OCI-LY7 (cell line): ENCODE measurements around the gene LRRC51. TPM values are rescaled to one million over a fixed set of nuclear protein-coding genes. Genes with fewer than 3 reads are reported as not detected.

Experiments used
- BruUV-seq: library from RNA; stranded (reverse); fragments of 400-500 nt; replicated peaks from 2 replicates; lab custom pipeline; 2021; lab: Mats Ljungman, UMichigan
- CTCF ChIA-PET: fragments of 300-600 bp; sonication (Branson Sonifier 250); formaldehyde crosslinking; loops from one replicate; lab custom pipeline; 2022; ENCODE audit warnings: antibody characterized with exemption; ENCODE audit not compliant: unreplicated experiment; lab: Charles Lee
- POLR2A ChIA-PET: fragments of 300-600 bp; sonication (Branson Sonifier 250); formaldehyde crosslinking; loops from one replicate; lab custom pipeline; 2022; ENCODE audit warnings: antibody characterized with exemption; lab: Charles Lee
- DNase-seq: peaks from one replicate; pipeline ENCODE4 v3.0.0-alpha.2; 2015; ENCODE audit warnings: low spot score
- H2AFZ ChIP-seq: fragments of 200-600 bp; sonication (generic), shearing (Covaris generic); 2 replicates; pipeline ENCODE4 v1.6.1; 2014; ENCODE audit warnings: mild to moderate bottlenecking, antibody characterized with exemption, low read length, moderate library complexity
- H3K27ac ChIP-seq: fragments of 200-600 bp; sonication (generic); 2 replicates; pipeline ENCODE4 v1.5.1; 2014; ENCODE audit warnings: mixed run types, low read depth, mild to moderate bottlenecking, moderate library complexity, low read length, inconsistent platforms; ENCODE audit not compliant: poor library complexity, severe bottlenecking
- H3K36me3 ChIP-seq: fragments of 200-600 bp; sonication (generic); 2 replicates; pipeline ENCODE4 v1.6.1; 2014; ENCODE audit warnings: mild to moderate bottlenecking, antibody characterized with exemption, low read length, moderate library complexity, mixed read lengths; ENCODE audit not compliant: insufficient read depth
- H3K4me1 ChIP-seq: fragments of 200-600 bp; sonication (generic); 2 replicates; pipeline ENCODE4 v1.5.1; 2014; ENCODE audit warnings: mild to moderate bottlenecking, low read length; ENCODE audit not compliant: insufficient read depth, poor library complexity, severe bottlenecking
- H3K4me2 ChIP-seq: fragments of 200-600 bp; sonication (generic); 2 replicates; pipeline ENCODE4 v1.6.1; 2014; ENCODE audit warnings: mild to moderate bottlenecking, low read length
- H3K4me3 ChIP-seq: fragments of 200-600 bp; sonication (generic); 2 replicates; pipeline ENCODE4 v1.5.1; 2014; ENCODE audit warnings: mild to moderate bottlenecking, low read depth, low read length; ENCODE audit not compliant: poor library complexity, severe bottlenecking
- H3K79me2 ChIP-seq: fragments of 200-600 bp; sonication (generic); 2 replicates; pipeline ENCODE4 v1.6.1; 2016; ENCODE audit warnings: low read depth, mild to moderate bottlenecking, low read length, moderate library complexity, mixed read lengths; ENCODE audit not compliant: insufficient read depth
- H3K9me2 ChIP-seq: fragments of 200-600 bp; sonication (generic); 2 replicates; pipeline ENCODE4 v1.6.1; 2016; ENCODE audit warnings: mild to moderate bottlenecking, low read length, mixed read lengths; ENCODE audit not compliant: insufficient read depth
- H3K9me3 ChIP-seq: fragments of 200-600 bp; sonication (generic); 2 replicates; pipeline ENCODE4 v1.6.1; 2014; ENCODE audit warnings: mild to moderate bottlenecking, mixed run types, low read length, mixed read lengths
- H4K20me1 ChIP-seq: fragments of 200-600 bp; sonication (generic); 2 replicates; pipeline ENCODE4 v1.6.1; 2014; ENCODE audit warnings: mild to moderate bottlenecking, antibody characterized with exemption, low read length, moderate library complexity, mixed read lengths; ENCODE audit not compliant: insufficient read depth
- CTCF ChIP-seq: fragments of 200-600 bp; sonication (generic); conservative IDR thresholded peaks from 2 replicates; pipeline ENCODE4 v1.5.1; 2014; ENCODE audit warnings: mild to moderate bottlenecking, antibody characterized with exemption, low read length, moderate library complexity, mixed read lengths
- EZH2phosphoT487 ChIP-seq: fragments of 200-600 bp; sonication (generic); IDR thresholded peaks from 2 replicates; pipeline ENCODE4 v1.6.1; 2018; ENCODE audit warnings: low read depth, borderline replicate concordance, mild to moderate bottlenecking, mixed run types, antibody characterized with exemption, low read length, moderate library complexity, mixed read lengths
- intact Hi-C: fragments of 100-400 bp; cut with micrococcal nuclease; formaldehyde crosslinking; loops from one replicate; pipeline ENCODE4 v1.10.0; 2022; ENCODE audit not compliant: unreplicated experiment
- total RNA-seq, 2 experiments: library from RNA; depleted of rRNA in 1 of 2; stranded (reverse); fragments of >200 nt in 1 of 2; shearing (Covaris generic) in 1 of 2; gene quantifications; 2 replicates each; pipeline ENCODE4 v1.2.3, GENCODE V29; 2014 to 2022

The LRRC51 gene
- total RNA-seq, 2 experiments from 2014 or later: 9.9 to 15.3 TPM

GRCh38 chr11:72067676-72068075 is 13.0 kb upstream of the LRRC51 start:
- CTCF ChIA-PET: no interaction called here
- no TSS peak for BruUV-seq

GRCh38 chr11:72069200-72069599 is 11.4 kb upstream of the LRRC51 start:
- CTCF ChIA-PET: no interaction called here
- Histone ChIP-seq H3K36me3 (peaks cover 54% of the 10 kb centered on the region), H4K20me1 (peaks cover 22% of the 10 kb centered on the region), H3K4me3 (no peak overlapping the region), H3K4me1 (peaks cover 30% of the 10 kb centered on the region), H3K9me3 (no peaks in the 10 kb centered on the region), H3K79me2 (peaks cover 44% of the 10 kb centered on the region), H2AFZ (no peak overlapping the region), H3K27ac (no peak overlapping the region), H3K4me2 (peak overlapping the region; percentile 20; the same call in 1 of the 2 replicates), H3K9me2 (no peaks in the 10 kb centered on the region)
- no peak for DNase-seq
- intact Hi-C loops: no loop called here
- TF ChIP-seq EZH2phosphoT487 (no peak), CTCF (no peak)
- BruUV-seq: no TSS peak
- POLR2A ChIA-PET: interaction anchor here (1.1 kb wide), 1 partner anchor 9 kb away, joined by 3 read pairs; no protein-coding TSS in a partner anchor

More at GRCh38 chr11:72067676-72068075, 13.0 kb upstream of the LRRC51 start:
- Histone ChIP-seq H3K9me2 (no peaks in the 10 kb centered on the region), H3K4me1 (peaks cover 30% of the 10 kb centered on the region), H3K36me3 (peaks cover 57% of the 10 kb centered on the region), H3K4me3 (no peak overlapping the region), H2AFZ (no peak overlapping the region), H4K20me1 (peaks cover 22% of the 10 kb centered on the region), H3K9me3 (no peaks in the 10 kb centered on the region), H3K4me2 (no peak overlapping the region), H3K27ac (no peak overlapping the region), H3K79me2 (peaks cover 35% of the 10 kb centered on the region)
- intact Hi-C loops: no loop called here
- TF ChIP-seq EZH2phosphoT487: no peak
- TF ChIP-seq CTCF: no peak
- POLR2A ChIA-PET: interaction anchor here (0.6 to 1.4 kb wide), 3 partner anchors 9 to 25 kb away, joined by 3 to 4 read pairs (median 3); no protein-coding TSS in a partner anchor
- DNase-seq: no peak

- intact Hi-C loops: no loop called here
- H3K36me3 ChIP-seq: peaks cover 54% of the 10 kb centered on the region
- no peak overlapping the region for H2AFZ ChIP-seq
- DNase-seq: no peak
- H3K4me1 ChIP-seq: peaks cover 30% of the 10 kb centered on the region
- H3K9me2 ChIP-seq: no peaks in the 10 kb centered on the region
- H3K4me2 ChIP-seq: peak overlapping the region; percentile 25; the same call in 1 of the 2 replicates
- no peak for TF ChIP-seq EZH2phosphoT487
- TF ChIP-seq CTCF: no peak
- CTCF ChIA-PET: interaction anchor here (0.5 kb wide), 1 partner anchor 74 kb away, joined by 3 read pairs; no protein-coding TSS in a partner anchor
- H4K20me1 ChIP-seq: peaks cover 22% of the 10 kb centered on the region
- peaks cover 48% of the 10 kb centered on the region for H3K79me2 ChIP-seq
- no peak overlapping the region for H3K27ac ChIP-seq
- no peaks in the 10 kb centered on the region for H3K9me3 ChIP-seq
- H3K4me3 ChIP-seq: no peak overlapping the region
- no TSS peak for BruUV-seq
- POLR2A ChIA-PET: no interaction called here
Measured at GRCh38 chr11:72069787-72070251, 10.8 kb upstream of the LRRC51 start.
